Measurements from ENCODE around the gene CEP164. TPM values are rescaled to one million over a fixed set of nuclear protein-coding genes. Genes with fewer than 3 reads are reported as not detected.
"Not testable (repeated sequence)": the region's sequence is repeated elsewhere in the genome, so short reads cannot be mapped to it uniquely, and the experiment has no call there.

CEP164 gene
- polyA plus RNA-seq, 3 donors, result 4.3 to 32.1 (median 8.0) TPM

- H3K27ac ChIP-seq (ENCODE audit: low read depth in 1 of 2, low read length in 2 of 2), result no peak overlapping the region
- intact Hi-C loops (cut with micrococcal nuclease), result no loop called here
- Mint-ChIP-seq H3K4me3 (no peak overlapping the region), H3K36me3 (peaks cover 3% of the 10 kb centered on the region in 2 donors), H3K27ac (no peak overlapping the region), H3K9me3 (peaks cover 0 to 3% (median 0%) of the 10 kb centered on the region in 7 donors), H3K4me1 (peaks cover 22% of the 10 kb centered on the region), H3K27me3 (ENCODE audit: low read depth in 3 of 3) (peaks cover 11 to 29% (median 19%) of the 10 kb centered on the region in 3 donors)
- DNase-seq, result no peak
- H3K27me3 ChIP-seq (ENCODE audit: control insufficient read depth in 2 of 2, insufficient read depth in 2 of 2, low read length in 2 of 2), result peaks cover 5 to 10% of the 10 kb centered on the region in 2 donors
- H3K4me3 ChIP-seq (replicated peaks in 1 of 3; ENCODE audit: low read depth in 2 of 3, low read length in 3 of 3), result no peak overlapping the region
- no CpG with 5 or more reads among the region's 7 CpGs for WGBS (ENCODE audit: insufficient coverage)
- no peak overlapping the region for H3K9ac ChIP-seq (ENCODE audit: insufficient read depth, low read length, poor library complexity, severe bottlenecking)
- H3K79me2 ChIP-seq (ENCODE audit: insufficient read depth, low read length), result peaks cover 6% of the 10 kb centered on the region
- TF ChIP-seq, protein P1, sequence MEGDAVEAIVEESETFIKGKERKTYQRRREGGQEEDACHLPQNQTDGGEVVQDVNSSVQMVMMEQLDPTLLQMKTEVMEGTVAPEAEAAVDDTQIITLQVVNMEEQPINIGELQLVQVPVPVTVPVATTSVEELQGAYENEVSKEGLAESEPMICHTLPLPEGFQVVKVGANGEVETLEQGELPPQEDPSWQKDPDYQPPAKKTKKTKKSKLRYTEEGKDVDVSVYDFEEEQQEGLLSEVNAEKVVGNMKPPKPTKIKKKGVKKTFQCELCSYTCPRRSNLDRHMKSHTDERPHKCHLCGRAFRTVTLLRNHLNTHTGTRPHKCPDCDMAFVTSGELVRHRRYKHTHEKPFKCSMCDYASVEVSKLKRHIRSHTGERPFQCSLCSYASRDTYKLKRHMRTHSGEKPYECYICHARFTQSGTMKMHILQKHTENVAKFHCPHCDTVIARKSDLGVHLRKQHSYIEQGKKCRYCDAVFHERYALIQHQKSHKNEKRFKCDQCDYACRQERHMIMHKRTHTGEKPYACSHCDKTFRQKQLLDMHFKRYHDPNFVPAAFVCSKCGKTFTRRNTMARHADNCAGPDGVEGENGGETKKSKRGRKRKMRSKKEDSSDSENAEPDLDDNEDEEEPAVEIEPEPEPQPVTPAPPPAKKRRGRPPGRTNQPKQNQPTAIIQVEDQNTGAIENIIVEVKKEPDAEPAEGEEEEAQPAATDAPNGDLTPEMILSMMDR (IDR thresholded peaks at IDR 0.05), result no peak
- H3K4me2 ChIP-seq (replicated peaks; ENCODE audit: extremely low read depth, low read length, poor library complexity, severe bottlenecking), result no peak overlapping the region
- no peaks in the 10 kb centered on the region for H4K20me1 ChIP-seq (ENCODE audit: insufficient read depth, low read length)
- no peaks in the 10 kb centered on the region for H3K36me3 ChIP-seq (replicated peaks in 1 of 2; ENCODE audit: control insufficient read depth in 1 of 2, insufficient read depth in 2 of 2, low read length in 2 of 2)
- no peaks in the 10 kb centered on the region for H3K9me3 ChIP-seq (replicated peaks in 1 of 2; ENCODE audit: control insufficient read depth in 1 of 2, insufficient read depth in 1 of 2, low read length in 2 of 2)
- no peak overlapping the region for H2AFZ ChIP-seq (ENCODE audit: insufficient read depth, low read depth, low read length, poor library complexity, severe bottlenecking)
- peaks cover 25 to 27% of the 10 kb centered on the region in 2 donors for H3K4me1 ChIP-seq (ENCODE audit: control insufficient read depth in 1 of 2, insufficient read depth in 2 of 2, low read length in 2 of 2)
These were observed 8.9 kb upstream of the CEP164 start for GRCh38 chr11:117318738-117319137.

GRCh38 chr11:117319214-117319840 is 8.3 kb upstream of the CEP164 start:
- DNase-seq, result no peak
- Histone ChIP-seq H3K36me3 (replicated peaks in 1 of 2; ENCODE audit: control insufficient read depth in 1 of 2, insufficient read depth in 2 of 2, low read length in 2 of 2) (no peaks in the 10 kb centered on the region), H3K4me1 (ENCODE audit: control insufficient read depth in 1 of 2, insufficient read depth in 2 of 2, low read length in 2 of 2) (peaks cover 19 to 21% of the 10 kb centered on the region in 2 donors), H3K9me3 (replicated peaks in 1 of 2; ENCODE audit: control insufficient read depth in 1 of 2, insufficient read depth in 1 of 2, low read length in 2 of 2) (no peaks in the 10 kb centered on the region), H3K4me2 (replicated peaks; ENCODE audit: extremely low read depth, low read length, poor library complexity, severe bottlenecking) (no peak overlapping the region), H3K9ac (ENCODE audit: insufficient read depth, low read length, poor library complexity, severe bottlenecking) (no peak overlapping the region), H2AFZ (ENCODE audit: insufficient read depth, low read depth, low read length, poor library complexity, severe bottlenecking) (no peak overlapping the region), H3K27ac (ENCODE audit: low read depth in 1 of 2, low read length in 2 of 2) (no peak overlapping the region), H3K27me3 (ENCODE audit: control insufficient read depth in 2 of 2, insufficient read depth in 2 of 2, low read length in 2 of 2) (peaks cover 5 to 10% of the 10 kb centered on the region in 2 donors), H3K79me2 (ENCODE audit: insufficient read depth, low read length) (peaks cover 6% of the 10 kb centered on the region), H3K4me3 (replicated peaks in 1 of 3; ENCODE audit: low read depth in 2 of 3, low read length in 3 of 3) (no peak overlapping the region), H4K20me1 (ENCODE audit: insufficient read depth, low read length) (no peaks in the 10 kb centered on the region)
- Mint-ChIP-seq H3K4me1 (peaks cover 16% of the 10 kb centered on the region), H3K27ac (peak overlapping the region in 1 of 7 donors; percentile 18), H3K4me3 (no peak overlapping the region), H3K27me3 (ENCODE audit: low read depth in 3 of 3) (peaks cover 11 to 29% (median 19%) of the 10 kb centered on the region in 3 donors), H3K9me3 (peaks cover 0 to 3% (median 0%) of the 10 kb centered on the region in 7 donors), H3K36me3 (peaks cover 3% of the 10 kb centered on the region in 2 donors)
- intact Hi-C loops (cut with micrococcal nuclease), result no loop called here
- TF ChIP-seq, protein P1 (IDR thresholded peaks at IDR 0.05), result no peak
- WGBS (ENCODE audit: insufficient coverage), result no CpG with 5 or more reads among the region's 5 CpGs

DNA sequence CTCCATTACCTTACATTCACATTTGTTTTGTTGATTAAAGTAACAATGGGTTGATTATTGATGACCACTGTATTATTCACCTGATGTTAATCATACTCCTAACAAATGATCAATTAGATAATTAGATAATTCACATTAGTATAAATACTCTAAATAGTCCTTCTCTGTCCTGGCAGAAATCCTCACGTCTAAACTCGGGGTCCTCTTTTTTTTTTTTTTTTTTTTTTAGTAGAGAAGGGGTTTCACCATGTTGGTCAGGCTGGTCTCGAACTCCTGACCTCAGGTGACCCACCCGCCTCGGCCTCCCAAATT is 443 bp upstream of the CEP164 start:
- WGBS (ENCODE audit: insufficient coverage), result 30% methylated on average over 3 of the region's 5 CpGs
- Histone ChIP-seq H3K4me3 (replicated peaks in 1 of 3; ENCODE audit: low read depth in 2 of 3, low read length in 3 of 3) (peak overlapping the region in 2 of 3 experiments; percentile 1 to 91), H3K4me1 (ENCODE audit: control insufficient read depth in 1 of 2, insufficient read depth in 2 of 2, low read length in 2 of 2) (peaks cover 11 to 14% of the 10 kb centered on the region in 2 donors), H3K27ac (ENCODE audit: low read depth in 1 of 2, low read length in 2 of 2) (peak overlapping the region in 1 of 2 donors; percentile 78), H3K4me2 (replicated peaks; ENCODE audit: extremely low read depth, low read length, poor library complexity, severe bottlenecking) (peak overlapping the region; percentile 84)
- H3K4me1 Mint-ChIP-seq; H3K27me3 ChIP-seq (ENCODE audit: control insufficient read depth in 2 of 2, insufficient read depth in 2 of 2, low read length in 2 of 2); H2AFZ ChIP-seq (ENCODE audit: insufficient read depth, low read depth, low read length, poor library complexity, severe bottlenecking); H3K36me3 ChIP-seq (replicated peaks in 1 of 2; ENCODE audit: control insufficient read depth in 1 of 2, insufficient read depth in 2 of 2, low read length in 2 of 2); H4K20me1 ChIP-seq (ENCODE audit: insufficient read depth, low read length); H3K9me3 Mint-ChIP-seq; DNase-seq; H3K4me3 Mint-ChIP-seq; H3K27me3 Mint-ChIP-seq (ENCODE audit: low read depth in 3 of 3); H3K9ac ChIP-seq (ENCODE audit: insufficient read depth, low read length, poor library complexity, severe bottlenecking); H3K9me3 ChIP-seq (replicated peaks in 1 of 2; ENCODE audit: control insufficient read depth in 1 of 2, insufficient read depth in 1 of 2, low read length in 2 of 2); H3K36me3 Mint-ChIP-seq; H3K79me2 ChIP-seq (ENCODE audit: insufficient read depth, low read length): not testable (repeated sequence)
- H3K27ac Mint-ChIP-seq, result peak overlapping the region in 1 of 7 donors; percentile 3
- intact Hi-C loops (cut with micrococcal nuclease), result loop anchor here in 1 of 2 donors (10.0 kb wide), 1 partner anchor 542 kb away; the partner anchor contains the start of gene ZPR1
